ENCODE measurements around the gene LMX1A. TPM values are rescaled to one million over a fixed set of nuclear protein-coding genes. Genes with fewer than 3 reads are reported as not detected.

The LMX1A gene
- total RNA-seq, 2 experiments from 2014 or later: not detected

DNA sequence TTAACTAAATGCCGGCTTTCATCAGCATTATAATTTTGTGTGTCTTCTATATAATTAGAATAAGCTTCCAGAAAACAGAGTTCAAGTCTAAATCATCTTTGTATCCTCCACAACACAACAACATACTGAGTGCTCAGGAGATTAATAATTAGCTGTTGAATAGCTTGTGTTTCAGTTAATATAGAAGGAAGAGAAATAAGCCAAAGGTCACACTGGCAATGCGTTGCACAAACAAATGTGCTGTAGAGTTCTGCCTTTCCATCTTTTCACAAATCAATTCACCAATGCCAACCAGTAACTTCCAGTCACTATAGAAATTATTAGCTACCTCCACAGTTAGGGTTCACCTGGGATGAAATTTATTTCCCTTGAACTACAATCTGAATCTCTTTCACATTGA is 132.0 kb downstream of the LMX1A start:
- ChIA-PET CTCF (no interaction called here), POLR2A (no interaction called here)
- DNase-seq: no peak
- Mint-ChIP-seq H3K4me3 (no peak overlapping the region), H3K4me1 (ENCODE audit: low read depth) (no peaks in the 10 kb centered on the region), H3K36me3 (ENCODE audit: low read depth) (no peaks in the 10 kb centered on the region), H3K9me3 (ENCODE audit: insufficient read depth) (no peaks in the 10 kb centered on the region), H3K27me3 (ENCODE audit: low read depth) (peaks cover 1% of the 10 kb centered on the region), H3K27ac (no peak overlapping the region)
- ATAC-seq: no peak

DNA sequence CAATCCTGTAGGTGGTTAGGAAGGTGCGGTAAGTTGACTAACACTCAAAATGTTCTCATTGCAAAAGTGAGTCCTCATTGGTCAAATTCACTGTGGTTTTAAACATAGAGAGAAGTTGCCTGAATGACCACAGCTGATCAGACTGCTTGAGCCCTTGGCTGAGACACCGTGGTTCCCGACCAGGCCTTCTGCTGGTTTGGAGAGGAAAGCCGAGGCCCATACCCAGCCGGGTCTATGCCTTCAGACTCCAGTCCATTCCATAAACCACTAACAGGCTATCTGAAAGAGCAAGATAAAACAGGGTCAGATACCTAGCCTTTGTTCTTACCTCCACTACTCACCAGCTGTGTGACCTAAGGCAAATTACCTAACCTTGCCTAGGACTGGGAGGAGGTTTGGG is 133.9 kb downstream of the LMX1A start:
- peaks cover 11% of the 10 kb centered on the region for H3K27me3 Mint-ChIP-seq (ENCODE audit: low read depth)
- no peak overlapping the region for H3K4me3 Mint-ChIP-seq
- ChIA-PET CTCF (no interaction called here), POLR2A (no interaction called here)
- H3K4me1 Mint-ChIP-seq (ENCODE audit: low read depth): no peaks in the 10 kb centered on the region
- no peaks in the 10 kb centered on the region for H3K36me3 Mint-ChIP-seq (ENCODE audit: low read depth)
- DNase-seq (no peak), ATAC-seq (no peak)
- H3K9me3 Mint-ChIP-seq (ENCODE audit: insufficient read depth): no peaks in the 10 kb centered on the region
- H3K27ac Mint-ChIP-seq: no peak overlapping the region

DNA sequence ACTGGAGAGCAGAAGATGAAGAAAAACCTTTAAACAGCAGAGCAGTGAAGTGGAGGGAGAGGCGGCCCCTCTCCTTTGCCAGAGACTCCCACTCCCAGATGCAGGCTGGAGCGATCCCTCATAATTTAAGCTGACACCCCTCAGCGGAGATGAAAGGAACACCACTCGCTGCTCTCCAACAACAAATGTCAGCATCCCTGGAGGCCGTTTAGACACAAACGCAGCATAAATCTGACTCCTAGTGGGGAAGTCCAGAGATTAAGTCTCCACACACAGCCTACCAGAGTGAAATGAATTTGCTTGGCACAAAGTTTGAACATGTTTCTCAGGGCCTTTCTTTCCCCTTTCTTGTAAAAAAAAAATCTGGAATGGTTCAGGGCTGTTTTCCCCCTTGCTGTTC is 137.8 kb downstream of the LMX1A start:
- Mint-ChIP-seq H3K9me3 (ENCODE audit: insufficient read depth) (no peaks in the 10 kb centered on the region), H3K27ac (no peak overlapping the region), H3K4me1 (ENCODE audit: low read depth) (no peaks in the 10 kb centered on the region), H3K4me3 (no peak overlapping the region), H3K27me3 (ENCODE audit: low read depth) (peaks cover 11% of the 10 kb centered on the region), H3K36me3 (ENCODE audit: low read depth) (no peaks in the 10 kb centered on the region)
- ChIA-PET CTCF (no interaction called here), POLR2A (no interaction called here)
- DNase-seq (no peak), ATAC-seq (no peak)

DNA sequence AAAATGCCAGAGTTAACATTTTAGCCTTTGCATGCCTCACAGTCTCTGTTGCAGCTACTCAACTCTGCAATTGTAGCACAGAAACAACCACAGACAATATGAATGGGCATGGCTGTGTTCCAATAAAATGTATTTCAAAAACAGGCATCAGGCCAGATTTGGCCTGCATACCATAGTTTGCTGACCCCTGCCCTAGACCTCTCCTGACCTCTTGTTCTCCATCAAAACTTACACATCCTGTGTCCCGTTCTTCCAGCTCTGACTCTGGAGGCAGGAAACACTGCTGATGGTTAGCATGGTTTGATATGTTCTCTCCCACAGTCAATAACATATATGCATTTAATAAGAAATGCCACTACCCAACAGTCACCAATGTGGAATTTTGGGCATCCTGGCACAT is 138.6 kb downstream of the LMX1A start:
- Mint-ChIP-seq H3K4me3 (no peak overlapping the region), H3K4me1 (ENCODE audit: low read depth) (no peaks in the 10 kb centered on the region), H3K36me3 (ENCODE audit: low read depth) (no peaks in the 10 kb centered on the region), H3K27ac (no peak overlapping the region), H3K9me3 (ENCODE audit: insufficient read depth) (no peaks in the 10 kb centered on the region), H3K27me3 (ENCODE audit: low read depth) (peaks cover 11% of the 10 kb centered on the region)
- DNase-seq (no peak), ATAC-seq (no peak)
- ChIA-PET POLR2A (no interaction called here), CTCF (no interaction called here)

DNA sequence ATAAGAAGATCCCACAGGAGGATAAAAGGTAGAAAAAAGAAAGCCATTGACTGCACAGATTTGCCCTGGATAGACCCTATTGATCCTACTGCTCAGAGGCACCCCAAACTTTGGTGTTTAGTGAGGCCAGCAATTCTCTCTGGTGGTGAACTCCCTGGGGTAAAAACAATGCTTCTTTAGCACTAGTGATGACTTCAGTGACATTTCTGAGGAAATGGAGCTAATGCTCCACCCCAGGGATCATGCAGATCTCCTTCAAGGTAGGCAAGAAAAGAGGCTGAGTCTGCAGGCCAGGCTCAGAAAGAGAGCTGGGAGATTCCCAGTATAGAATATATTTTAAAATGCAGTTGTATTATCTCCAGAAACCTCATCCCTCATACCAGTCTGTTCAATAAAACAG is 140.3 kb downstream of the LMX1A start:
- Mint-ChIP-seq H3K4me3 (no peak overlapping the region), H3K4me1 (ENCODE audit: low read depth) (no peaks in the 10 kb centered on the region)
- CTCF ChIA-PET: no interaction called here

DNA sequence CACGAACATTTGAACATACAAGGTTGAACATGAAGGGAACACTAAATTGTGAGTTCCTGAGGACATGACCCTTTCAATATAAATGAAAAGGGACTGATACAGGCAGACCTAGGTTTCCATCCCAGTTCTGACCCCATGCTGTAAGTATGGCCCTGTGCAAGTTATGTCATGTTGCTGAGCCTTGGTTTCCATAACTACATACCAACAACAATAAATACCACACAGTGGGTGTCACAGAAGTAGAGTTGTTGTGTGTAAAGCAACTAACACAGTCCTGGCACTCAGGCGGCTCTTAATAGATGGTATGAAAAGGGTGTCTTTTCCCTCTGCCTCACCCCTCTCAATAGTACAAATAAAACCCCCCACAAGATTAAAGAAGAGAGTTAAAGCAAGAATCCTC is 140.8 kb downstream of the LMX1A start:
- Mint-ChIP-seq H3K4me3 (no peak overlapping the region), H3K27me3 (ENCODE audit: low read depth) (peaks cover 11% of the 10 kb centered on the region), H3K9me3 (ENCODE audit: insufficient read depth) (no peaks in the 10 kb centered on the region), H3K36me3 (ENCODE audit: low read depth) (no peaks in the 10 kb centered on the region), H3K4me1 (ENCODE audit: low read depth) (no peaks in the 10 kb centered on the region), H3K27ac (no peak overlapping the region)
- ChIA-PET POLR2A (no interaction called here), CTCF (no interaction called here)
- no peak for DNase-seq
- no peak for ATAC-seq

More for the DNA sequence above, 140.3 kb downstream of the LMX1A start:
- POLR2A ChIA-PET: no interaction called here
- Mint-ChIP-seq H3K9me3 (ENCODE audit: insufficient read depth) (no peaks in the 10 kb centered on the region), H3K36me3 (ENCODE audit: low read depth) (no peaks in the 10 kb centered on the region), H3K27ac (no peak overlapping the region), H3K27me3 (ENCODE audit: low read depth) (peaks cover 11% of the 10 kb centered on the region)
- DNase-seq (no peak), ATAC-seq (no peak)

DNA sequence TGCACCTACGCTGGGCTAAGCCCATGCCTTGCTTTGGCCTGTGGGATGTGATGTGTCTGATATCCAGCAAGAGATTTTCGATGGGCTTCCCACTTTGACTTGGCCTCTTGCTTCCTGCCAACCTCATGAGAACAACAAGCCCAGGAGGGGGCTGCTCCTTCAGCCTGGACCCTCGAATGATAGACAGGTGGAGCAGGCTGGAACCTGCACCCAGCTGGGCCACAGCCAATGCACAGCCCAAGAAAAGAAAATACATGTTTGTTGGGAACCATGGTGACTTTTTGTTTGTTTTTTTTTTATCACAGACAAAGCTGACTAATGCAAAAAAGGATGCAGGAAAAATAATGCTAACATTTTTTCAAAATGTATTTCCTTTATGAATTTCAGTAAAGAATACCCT is 144.3 kb downstream of the LMX1A start:
- H3K27me3 Mint-ChIP-seq (ENCODE audit: low read depth): no peaks in the 10 kb centered on the region
- DNase-seq: no peak
- no peak for ATAC-seq
- no peak overlapping the region for H3K27ac Mint-ChIP-seq
- no peaks in the 10 kb centered on the region for H3K36me3 Mint-ChIP-seq (ENCODE audit: low read depth)
- no peak overlapping the region for H3K4me3 Mint-ChIP-seq
- H3K9me3 Mint-ChIP-seq (ENCODE audit: insufficient read depth): no peaks in the 10 kb centered on the region
- CTCF ChIA-PET: no interaction called here
- no peaks in the 10 kb centered on the region for H3K4me1 Mint-ChIP-seq (ENCODE audit: low read depth)
- POLR2A ChIA-PET: no interaction called here

DNA sequence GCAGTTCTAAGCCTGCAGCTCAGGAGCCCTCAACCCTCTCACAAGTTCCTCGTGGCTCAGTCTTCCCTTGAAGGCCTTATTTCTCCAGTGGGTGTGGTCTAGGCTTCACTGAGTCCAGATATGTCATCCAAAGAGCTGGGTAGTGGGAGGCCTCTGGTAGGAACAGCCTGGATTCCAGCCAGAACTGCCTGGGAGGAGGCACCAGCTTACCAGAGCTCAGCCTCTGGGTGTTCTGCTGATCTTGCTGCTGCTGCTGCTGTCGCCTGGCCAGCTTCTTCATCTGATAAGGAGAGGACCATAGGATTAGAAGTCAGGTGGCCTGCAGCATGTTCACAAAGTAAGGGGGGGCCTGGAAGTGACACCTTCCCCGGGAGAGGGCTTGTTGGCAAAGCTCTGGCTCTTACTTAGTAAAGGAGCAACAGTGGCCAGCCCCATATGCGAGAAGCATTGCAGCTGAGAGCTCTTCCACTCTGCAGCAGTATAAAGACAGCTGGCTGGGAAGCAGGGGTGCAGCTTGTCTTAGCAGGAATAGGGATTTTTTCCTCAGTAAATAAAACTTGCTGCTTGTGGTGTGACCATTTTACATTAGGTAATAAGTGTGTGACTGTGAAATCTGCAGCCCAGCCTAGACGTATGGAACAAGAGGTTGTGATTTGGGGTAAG is 148.5 kb downstream of the LMX1A start:
- H3K4me1 Mint-ChIP-seq (ENCODE audit: low read depth): no peaks in the 10 kb centered on the region
- DNase-seq (no peak), ATAC-seq (no peak)
- H3K27ac Mint-ChIP-seq: no peak overlapping the region
- no peaks in the 10 kb centered on the region for H3K36me3 Mint-ChIP-seq (ENCODE audit: low read depth)
- no peaks in the 10 kb centered on the region for H3K27me3 Mint-ChIP-seq (ENCODE audit: low read depth)
- ChIA-PET CTCF (no interaction called here), POLR2A (no interaction called here)
- H3K9me3 Mint-ChIP-seq (ENCODE audit: insufficient read depth): no peaks in the 10 kb centered on the region
- H3K4me3 Mint-ChIP-seq: no peak overlapping the region

DNA sequence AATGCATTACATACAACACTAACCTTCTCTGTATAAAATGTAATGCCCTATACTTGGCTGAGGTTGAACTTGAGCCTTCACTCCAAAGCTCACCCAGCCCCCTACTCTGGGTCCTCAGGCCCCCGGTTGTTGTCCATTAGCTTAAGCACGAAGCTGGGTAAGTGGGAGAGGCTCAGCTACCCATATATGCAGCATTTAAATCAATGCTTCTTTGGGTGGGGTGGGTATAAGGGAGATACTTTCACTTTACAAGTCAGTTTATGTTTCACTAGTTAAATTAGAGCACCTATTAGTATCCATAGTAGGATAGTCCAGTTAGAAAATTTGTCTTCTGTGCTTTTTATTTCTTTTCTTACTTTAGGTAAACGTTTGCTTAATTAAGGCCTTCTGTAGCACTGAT is 151.4 kb downstream of the LMX1A start:
- Mint-ChIP-seq H3K27ac (no peak overlapping the region), H3K4me3 (no peak overlapping the region), H3K4me1 (ENCODE audit: low read depth) (no peaks in the 10 kb centered on the region), H3K27me3 (ENCODE audit: low read depth) (no peaks in the 10 kb centered on the region), H3K9me3 (ENCODE audit: insufficient read depth) (no peaks in the 10 kb centered on the region), H3K36me3 (ENCODE audit: low read depth) (no peaks in the 10 kb centered on the region)
- ChIA-PET POLR2A (no interaction called here), CTCF (no interaction called here)
- DNase-seq (no peak), ATAC-seq (no peak)

DNA sequence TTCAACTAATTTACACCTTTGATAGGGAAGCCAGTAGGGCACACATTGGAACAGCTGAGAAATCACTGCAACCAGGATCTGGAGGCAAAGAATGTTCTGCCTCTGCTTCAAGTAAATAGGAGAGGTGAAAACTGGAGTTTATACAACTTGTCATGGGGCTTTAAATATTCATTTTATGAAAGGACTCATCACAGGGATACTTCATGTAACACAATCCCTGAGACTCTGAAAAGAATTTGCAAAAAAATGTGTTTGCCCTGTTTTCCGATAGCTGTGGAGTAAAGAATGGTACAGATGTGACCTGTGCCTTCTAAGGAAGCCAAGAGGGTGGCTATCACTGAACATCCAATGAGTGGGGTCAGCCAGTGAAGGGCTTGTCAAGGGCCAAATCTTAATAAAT is 152.0 kb downstream of the LMX1A start:
- no peaks in the 10 kb centered on the region for H3K4me1 Mint-ChIP-seq (ENCODE audit: low read depth)
- DNase-seq (no peak), ATAC-seq (no peak)
- H3K27ac Mint-ChIP-seq: no peak overlapping the region
- no peaks in the 10 kb centered on the region for H3K9me3 Mint-ChIP-seq (ENCODE audit: insufficient read depth)
- CTCF ChIA-PET: interaction anchor here (1.1 kb wide), 1 partner anchor 53 kb away, joined by 4 read pairs; no protein-coding TSS in a partner anchor
- POLR2A ChIA-PET: no interaction called here
- H3K36me3 Mint-ChIP-seq (ENCODE audit: low read depth): no peaks in the 10 kb centered on the region
- H3K4me3 Mint-ChIP-seq: no peak overlapping the region
- H3K27me3 Mint-ChIP-seq (ENCODE audit: low read depth): no peaks in the 10 kb centered on the region

DNA sequence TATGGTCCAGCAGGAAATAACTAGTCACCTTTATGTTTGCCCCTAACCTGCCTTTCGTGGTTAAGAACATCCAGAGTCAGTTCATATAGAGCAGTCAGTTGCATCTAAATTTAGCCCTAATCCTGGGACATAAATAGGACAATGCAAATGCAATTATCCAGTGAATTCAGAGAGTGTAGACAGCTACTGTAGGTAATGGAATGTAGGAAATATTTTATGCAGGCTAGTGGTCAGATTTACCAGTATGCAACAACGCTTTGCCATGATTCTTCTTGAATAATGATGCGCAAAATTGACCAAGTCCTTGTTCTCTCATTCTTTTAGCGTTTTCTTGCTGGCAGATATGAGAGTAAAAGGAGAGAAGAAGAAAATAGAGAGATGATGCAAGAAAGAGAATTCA is 165.4 kb downstream of the LMX1A start:
- no peak overlapping the region for H3K27ac Mint-ChIP-seq
- DNase-seq (no peak), ATAC-seq (no peak)
- H3K4me1 Mint-ChIP-seq (ENCODE audit: low read depth): no peaks in the 10 kb centered on the region
- H3K4me3 Mint-ChIP-seq: no peak overlapping the region
- CTCF ChIA-PET: no interaction called here
- no peaks in the 10 kb centered on the region for H3K9me3 Mint-ChIP-seq (ENCODE audit: insufficient read depth)
- H3K27me3 Mint-ChIP-seq (ENCODE audit: low read depth): no peaks in the 10 kb centered on the region
- POLR2A ChIA-PET: no interaction called here
- no peaks in the 10 kb centered on the region for H3K36me3 Mint-ChIP-seq (ENCODE audit: low read depth)

DNA sequence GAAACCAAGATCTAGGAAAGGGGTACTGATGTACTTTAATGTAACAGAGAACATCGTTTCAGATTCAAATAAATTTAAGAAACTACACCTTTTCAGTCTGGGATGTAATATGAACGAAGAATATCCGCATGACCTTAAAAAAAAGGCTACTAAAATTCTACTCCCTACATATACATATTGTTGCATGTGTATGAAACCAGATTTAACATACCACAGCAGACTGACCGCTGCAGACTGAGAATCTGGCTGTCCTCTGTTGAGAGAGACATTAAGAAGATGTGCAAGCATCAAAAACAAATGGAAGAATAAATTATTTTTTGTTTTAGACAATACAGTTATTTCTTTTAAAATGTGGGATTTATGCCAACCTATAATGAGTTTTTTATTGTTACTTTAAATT is 166.6 kb downstream of the LMX1A start:
- no peaks in the 10 kb centered on the region for H3K4me1 Mint-ChIP-seq (ENCODE audit: low read depth)
- no peaks in the 10 kb centered on the region for H3K36me3 Mint-ChIP-seq (ENCODE audit: low read depth)
- POLR2A ChIA-PET: no interaction called here
- no peaks in the 10 kb centered on the region for H3K9me3 Mint-ChIP-seq (ENCODE audit: insufficient read depth)
- ATAC-seq: no peak
- DNase-seq: no peak
- H3K27me3 Mint-ChIP-seq (ENCODE audit: low read depth): no peaks in the 10 kb centered on the region
- CTCF ChIA-PET: no interaction called here
- no peak overlapping the region for H3K4me3 Mint-ChIP-seq
- no peak overlapping the region for H3K27ac Mint-ChIP-seq

DNA sequence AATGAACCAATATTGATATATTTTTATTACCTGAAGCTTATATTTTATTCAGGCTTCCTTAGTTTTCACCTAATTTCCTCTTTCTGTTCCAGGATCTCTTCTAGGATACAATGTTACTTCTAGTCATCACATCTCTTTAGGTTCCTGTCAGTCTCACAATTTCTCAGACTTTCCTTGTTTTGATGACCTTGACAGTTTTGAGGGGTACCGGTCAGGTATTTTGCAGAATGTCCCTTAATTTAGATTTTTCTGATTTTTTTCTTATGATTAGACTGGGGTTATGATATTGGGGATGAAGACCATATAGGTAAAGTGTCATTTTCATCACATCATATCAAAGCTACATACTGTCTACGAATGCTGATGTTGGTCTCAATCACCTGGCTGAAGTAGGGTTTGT is 167.5 kb downstream of the LMX1A start:
- CTCF ChIA-PET: no interaction called here
- no peak overlapping the region for H3K4me3 Mint-ChIP-seq

More for the DNA sequence above, 167.5 kb downstream of the LMX1A start:
- POLR2A ChIA-PET: no interaction called here
- Mint-ChIP-seq H3K27ac (no peak overlapping the region), H3K4me1 (ENCODE audit: low read depth) (no peaks in the 10 kb centered on the region), H3K9me3 (ENCODE audit: insufficient read depth) (no peaks in the 10 kb centered on the region), H3K27me3 (ENCODE audit: low read depth) (no peaks in the 10 kb centered on the region), H3K36me3 (ENCODE audit: low read depth) (no peaks in the 10 kb centered on the region)
- DNase-seq: no peak
- no peak for ATAC-seq

Measured in activated CD8-positive, alpha-beta T cell treated with anti-CD3 and anti-CD28 coated beads, Interleukin-2, amount 10 ng/mL, durations not matched to agents 7 days and 5 days (primary cell).